Smooth muscle cell (in vitro differentiated cells): ENCODE results near the gene NUDCD3. TPM values are rescaled to one million over a fixed set of nuclear protein-coding genes. Genes with fewer than 3 reads are reported as not detected.

ENCODE experiments used
- DNase-seq: peaks from one replicate; lab custom pipeline; 2025; ENCODE audit not compliant: unreplicated experiment; lab: John Stamatoyannopoulos, UW
- H2AFZ ChIP-seq: fragments of 200-600 bp; sonication (generic); 2 replicates; pipeline ENCODE4 v1.6.0; 2016; ENCODE audit warnings: antibody characterized with exemption, low read depth, mild to moderate bottlenecking
- H3F3A ChIP-seq: fragments of 200-600 bp; sonication (generic); 2 replicates; pipeline ENCODE4 v1.6.0; 2017; ENCODE audit warnings: antibody characterized with exemption, low read depth
- H3K27ac ChIP-seq: fragments of 200-600 bp; sonication (generic); 2 replicates; pipeline ENCODE4 v1.5.1; 2016; ENCODE audit warnings: low read depth, mild to moderate bottlenecking
- H3K27me3 ChIP-seq: fragments of 200-600 bp; sonication (generic); 2 replicates; pipeline ENCODE4 v1.6.1; 2016; ENCODE audit warnings: low read depth, mild to moderate bottlenecking
- H3K36me3 ChIP-seq: fragments of 200-600 bp; sonication (generic); 2 replicates; pipeline ENCODE4 v1.5.1; 2016; ENCODE audit warnings: low read depth
- H3K4me1 ChIP-seq: fragments of 200-600 bp; sonication (generic); 2 replicates; pipeline ENCODE4 v1.5.1; 2016; ENCODE audit warnings: low read depth
- H3K4me2 ChIP-seq: fragments of 200-600 bp; sonication (generic); 2 replicates; pipeline ENCODE4 v1.6.0; 2016; ENCODE audit warnings: mild to moderate bottlenecking
- H3K4me3 ChIP-seq: fragments of 200-600 bp; sonication (generic); 2 replicates; pipeline ENCODE4 v1.5.1; 2016; ENCODE audit warnings: mild to moderate bottlenecking
- H3K79me2 ChIP-seq: fragments of 200-600 bp; sonication (generic); 2 replicates; pipeline ENCODE4 v1.6.0; 2016; ENCODE audit warnings: low read depth, mild to moderate bottlenecking
- H3K9ac ChIP-seq: fragments of 200-600 bp; sonication (generic); 2 replicates; pipeline ENCODE4 v1.6.0; 2016; ENCODE audit warnings: low read depth
- H3K9me3 ChIP-seq: fragments of 200-600 bp; sonication (generic); replicated peaks from 2 replicates; pipeline ENCODE4 v1.5.1; 2016; ENCODE audit warnings: low read depth
- H4K20me1 ChIP-seq: fragments of 200-600 bp; sonication (generic); 2 replicates; pipeline ENCODE4 v1.6.0; 2016; ENCODE audit warnings: low read depth
- WGBS: methylation state at CpG from one replicate; pipeline ENCODE4 v1.1.7; 2016; ENCODE audit warnings: low lambda C conversion rate; 5-methylcytosine and 5-hydroxymethylcytosine counted together
- polyA plus RNA-seq: library from polyadenylated mRNA; unstranded; fragments of >200 nt; fragmentation: Nextera tagmentation; extraction: Ambion mirVana; gene quantifications from 2 replicates; pipeline ENCODE4 v1.2.1, GENCODE V29; 2016
- total RNA-seq: library from RNA; depleted of rRNA; stranded (reverse); fragments of >200 nt; gene quantifications from 2 replicates; pipeline ENCODE4 v1.2.3, GENCODE V29; 2014
- TF ChIP-seq, protein P1 (sequence below): fragments of 200-600 bp; sonication (generic); IDR thresholded peaks from 2 replicates; pipeline ENCODE4 v1.5.1; 2017; ENCODE audit warnings: borderline replicate concordance, mild to moderate bottlenecking, antibody characterized with exemption; ENCODE audit not compliant: insufficient read depth, poor library complexity, severe bottlenecking

Gene NUDCD3
- total and polyA plus RNA-seq, 2 experiments from 2014 or later, result 32.2 to 56.3 TPM

DNA sequence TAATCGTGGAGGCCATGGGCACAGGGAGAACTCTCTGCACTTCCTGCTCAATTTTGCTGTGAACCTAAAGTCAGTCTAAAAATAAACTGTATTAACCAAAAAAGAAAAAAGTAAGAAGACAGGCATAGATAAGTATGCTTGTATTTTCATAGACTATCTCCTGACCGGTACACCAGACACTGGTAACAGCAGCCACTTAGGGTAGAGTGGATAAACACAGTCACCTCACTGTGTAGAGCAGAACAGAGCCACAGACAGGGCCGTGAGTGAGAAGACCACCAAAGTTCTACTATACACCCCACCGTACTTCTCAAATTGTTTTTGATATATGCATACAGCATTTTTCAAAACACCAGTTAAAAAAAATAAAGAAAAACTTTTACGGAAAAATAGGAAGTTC, 25.0 kb downstream of the NUDCD3 start:
- H3K27ac ChIP-seq, result no peak overlapping the region
- no peaks in the 10 kb centered on the region for H3K27me3 ChIP-seq
- no peak for DNase-seq
- peaks cover 69% of the 10 kb centered on the region for H3K79me2 ChIP-seq
- H3K9ac ChIP-seq, result no peak overlapping the region
- no peaks in the 10 kb centered on the region for H3K4me1 ChIP-seq
- 87% methylated on average over 5 of the region's 5 CpGs for WGBS
- H4K20me1 ChIP-seq, result peaks cover 96% of the 10 kb centered on the region
- H3K9me3 ChIP-seq, result no peaks in the 10 kb centered on the region
- peaks cover under 1% of the 10 kb centered on the region for H3F3A ChIP-seq
- no peak overlapping the region for H3K4me3 ChIP-seq
- no peaks in the 10 kb centered on the region for H3K36me3 ChIP-seq
- TF ChIP-seq, protein P1, sequence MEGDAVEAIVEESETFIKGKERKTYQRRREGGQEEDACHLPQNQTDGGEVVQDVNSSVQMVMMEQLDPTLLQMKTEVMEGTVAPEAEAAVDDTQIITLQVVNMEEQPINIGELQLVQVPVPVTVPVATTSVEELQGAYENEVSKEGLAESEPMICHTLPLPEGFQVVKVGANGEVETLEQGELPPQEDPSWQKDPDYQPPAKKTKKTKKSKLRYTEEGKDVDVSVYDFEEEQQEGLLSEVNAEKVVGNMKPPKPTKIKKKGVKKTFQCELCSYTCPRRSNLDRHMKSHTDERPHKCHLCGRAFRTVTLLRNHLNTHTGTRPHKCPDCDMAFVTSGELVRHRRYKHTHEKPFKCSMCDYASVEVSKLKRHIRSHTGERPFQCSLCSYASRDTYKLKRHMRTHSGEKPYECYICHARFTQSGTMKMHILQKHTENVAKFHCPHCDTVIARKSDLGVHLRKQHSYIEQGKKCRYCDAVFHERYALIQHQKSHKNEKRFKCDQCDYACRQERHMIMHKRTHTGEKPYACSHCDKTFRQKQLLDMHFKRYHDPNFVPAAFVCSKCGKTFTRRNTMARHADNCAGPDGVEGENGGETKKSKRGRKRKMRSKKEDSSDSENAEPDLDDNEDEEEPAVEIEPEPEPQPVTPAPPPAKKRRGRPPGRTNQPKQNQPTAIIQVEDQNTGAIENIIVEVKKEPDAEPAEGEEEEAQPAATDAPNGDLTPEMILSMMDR, result no peak
- H2AFZ ChIP-seq, result no peak overlapping the region
- H3K4me2 ChIP-seq, result no peak overlapping the region

DNA sequence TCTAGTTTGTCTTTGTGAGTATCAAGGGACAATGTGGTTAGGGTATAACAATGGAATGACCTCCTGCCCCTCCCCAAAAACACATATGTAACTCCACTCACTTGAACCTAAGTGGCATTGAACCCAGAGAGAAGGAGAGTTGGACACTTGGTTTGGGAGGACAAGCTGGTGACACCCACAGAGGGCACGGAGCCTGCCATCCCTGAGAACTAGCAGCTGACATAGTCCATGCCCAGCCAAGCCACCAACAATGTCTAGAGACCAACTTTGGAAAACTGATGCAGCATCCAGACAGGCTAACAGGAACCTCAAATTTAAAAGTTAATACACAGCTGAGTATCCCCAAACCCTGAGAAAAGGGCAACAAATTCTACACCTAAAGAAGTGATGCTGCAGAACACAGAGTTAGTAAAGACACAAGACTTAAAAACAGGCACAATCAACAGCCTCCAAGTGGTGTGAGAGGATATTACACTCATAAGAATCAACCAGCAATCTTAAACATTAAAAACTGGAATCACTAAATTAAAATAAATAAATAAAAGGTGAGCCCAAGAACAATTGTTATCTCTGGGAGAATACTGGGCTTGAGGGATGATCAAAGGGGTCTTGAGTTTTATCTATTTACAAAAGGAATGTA, 27.2 kb downstream of the NUDCD3 start:
- DNase-seq, result no peak
- Histone ChIP-seq H3K27me3 (no peaks in the 10 kb centered on the region), H3K79me2 (peaks cover 59% of the 10 kb centered on the region), H4K20me1 (peaks cover 89% of the 10 kb centered on the region), H3K36me3 (no peaks in the 10 kb centered on the region), H3K9me3 (no peaks in the 10 kb centered on the region), H3K4me1 (no peaks in the 10 kb centered on the region), H3K9ac (no peak overlapping the region), H3F3A (no peaks in the 10 kb centered on the region), H3K4me3 (no peak overlapping the region), H2AFZ (no peak overlapping the region), H3K27ac (no peak overlapping the region), H3K4me2 (no peak overlapping the region)
- WGBS, result 100% methylated on average over 1 of the region's 1 CpG
- TF ChIP-seq, protein P1, result peak; percentile 20

DNA sequence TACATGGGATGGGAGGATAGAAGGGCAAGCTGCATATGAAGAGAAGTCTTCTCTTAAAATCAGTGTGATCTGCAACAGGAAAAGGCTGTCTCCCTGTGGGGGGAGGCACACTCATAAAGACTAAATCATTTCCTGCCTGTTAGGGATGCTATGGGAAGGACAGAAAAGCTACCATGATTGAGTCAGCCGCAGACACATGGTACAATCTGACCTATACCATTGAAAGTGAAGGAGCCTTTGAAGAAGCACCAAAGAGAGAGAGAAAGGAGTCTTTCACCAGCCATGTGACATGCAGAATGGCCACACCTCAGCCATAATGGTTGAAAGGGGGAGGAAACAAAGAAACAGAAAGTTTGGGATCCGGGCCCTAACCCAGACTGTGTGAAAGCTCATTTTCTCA, 29.1 kb downstream of the NUDCD3 start:
- H4K20me1 ChIP-seq, result peaks cover 89% of the 10 kb centered on the region
- WGBS, result 94% methylated on average over 2 of the region's 2 CpGs
- H3K27me3 ChIP-seq, result no peaks in the 10 kb centered on the region
- H3K36me3 ChIP-seq, result no peaks in the 10 kb centered on the region
- no peak overlapping the region for H3K4me2 ChIP-seq
- no peak overlapping the region for H3K4me3 ChIP-seq
- no peak for DNase-seq
- TF ChIP-seq, protein P1, result no peak
- no peaks in the 10 kb centered on the region for H3F3A ChIP-seq
- peaks cover 48% of the 10 kb centered on the region for H3K79me2 ChIP-seq
- no peak overlapping the region for H3K9ac ChIP-seq
- H3K27ac ChIP-seq, result no peak overlapping the region
- H3K4me1 ChIP-seq, result no peaks in the 10 kb centered on the region
- H2AFZ ChIP-seq, result no peak overlapping the region
- no peaks in the 10 kb centered on the region for H3K9me3 ChIP-seq

DNA sequence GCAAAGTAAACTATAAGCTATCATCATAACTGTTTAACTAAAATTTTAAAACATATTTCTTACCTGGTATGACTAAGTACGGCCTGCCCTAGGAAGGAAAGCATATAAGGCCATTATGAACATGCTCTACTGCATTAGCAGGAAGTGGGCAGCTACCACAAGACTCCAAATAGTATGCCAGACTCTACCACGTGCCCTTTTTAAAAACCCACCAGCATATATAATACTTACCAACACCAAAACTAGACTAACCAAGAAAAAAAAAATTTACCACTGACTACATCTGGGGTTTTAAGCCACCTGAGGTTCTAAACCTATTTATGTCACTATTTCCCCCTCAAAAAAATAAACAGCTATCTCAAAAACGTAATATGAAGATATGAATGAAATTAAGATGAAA, 30.1 kb downstream of the NUDCD3 start:
- H3K27ac ChIP-seq, result no peak overlapping the region
- H3K79me2 ChIP-seq, result peaks cover 47% of the 10 kb centered on the region
- DNase-seq, result no peak
- H3K4me3 ChIP-seq, result no peak overlapping the region
- no peaks in the 10 kb centered on the region for H3K4me1 ChIP-seq
- no peak overlapping the region for H2AFZ ChIP-seq
- no peaks in the 10 kb centered on the region for H3K9me3 ChIP-seq
- H3K9ac ChIP-seq, result no peak overlapping the region
- 90% methylated on average over 3 of the region's 3 CpGs for WGBS
- no peaks in the 10 kb centered on the region for H3K36me3 ChIP-seq
- no peak overlapping the region for H3K4me2 ChIP-seq
- H3F3A ChIP-seq, result no peaks in the 10 kb centered on the region
- TF ChIP-seq, protein P1, result no peak
- no peaks in the 10 kb centered on the region for H3K27me3 ChIP-seq
- H4K20me1 ChIP-seq, result peaks cover 86% of the 10 kb centered on the region
